Left lung (tissue), 10 donors: Measurements from ENCODE around the gene MPRIP. TPM values are rescaled to one million over a fixed set of nuclear protein-coding genes. Genes with fewer than 3 reads are reported as not detected.

Experiments used
- ATAC-seq: fragments of 200-7000 bp; cut with Tn5 transposase; one replicate; pipeline ENCODE4 v1.9.1; 2020; ENCODE audit warnings: moderate library complexity
- DNase-seq, 4 donors: peaks; one replicate each; pipeline ENCODE4 v3.0.0-alpha.2; 2013 to 2020
- H3K27ac ChIP-seq, 2 donors: fragments of 200-600 bp; sonication (generic) in 1 of 2; one replicate each; pipeline versions ENCODE4 v1.5.0 to v1.8.0; 2020 to 2021
- H3K27me3 ChIP-seq, 2 donors: fragments of 200-600 bp; sonication (generic) in 1 of 2; one replicate each; pipeline versions ENCODE4 v1.5.0 to v1.8.0; 2020 to 2021
- H3K36me3 ChIP-seq, 2 donors: fragments of 200-600 bp; sonication (generic) in 1 of 2; one replicate each; pipeline versions ENCODE4 v1.5.0 to v1.8.0; 2020 to 2021
- H3K4me1 ChIP-seq, 2 donors: fragments of 200-600 bp; one replicate each; pipeline ENCODE4 v1.8.0; 2021
- H3K4me3 ChIP-seq, 2 donors: fragments of 200-600 bp; sonication (generic) in 1 of 2; one replicate each; pipeline versions ENCODE4 v1.5.0 to v1.8.0; 2020 to 2021; ENCODE audit warnings: mild to moderate bottlenecking in 1 of 2
- H3K9me3 ChIP-seq, 2 donors: fragments of 200-600 bp; sonication (generic) in 1 of 2; one replicate each; pipeline versions ENCODE4 v1.5.0 to v1.8.0; 2020 to 2021
- intact Hi-C, 2 donors: fragments of 100-400 bp; cut with DNase I; formaldehyde crosslinking; loops; one replicate each; pipeline versions ENCODE4 v1.11.2 to v1.14.2; 2022
- polyA plus RNA-seq, 6 donors: library from polyadenylated mRNA; unstranded; fragments of 120-200 nt; gene quantifications; one replicate each; pipeline ENCODE4 v1.2.1, GENCODE V29; 2013; ENCODE audit not compliant: insufficient read length in 6 of 6
- total RNA-seq, 2 donors: library from RNA; stranded (reverse); fragmentation: NEBNext Ultra II Directional; extraction: Animal tissue kit (Norgen Biotek cat#: 25700); gene quantifications; one replicate each; pipeline ENCODE4 v1.2.1, GENCODE V29; 2021
- TF ChIP-seq, protein P1 (sequence below), 2 donors: fragments of 200-600 bp; sonication (generic) in 1 of 2; IDR thresholded peaks; one replicate each; pipeline versions ENCODE4 v1.5.0 to v1.8.0; 2021; ENCODE audit warnings: antibody characterized with exemption in 2 of 2
- donor health status: DM: no; HTN: yes; CAD: no.
- donor health status: DM: no; HTN: no; CAD: no.

The MPRIP gene
- total and polyA plus RNA-seq, 8 donors: 221 to 338 (median 257) TPM

DNA sequence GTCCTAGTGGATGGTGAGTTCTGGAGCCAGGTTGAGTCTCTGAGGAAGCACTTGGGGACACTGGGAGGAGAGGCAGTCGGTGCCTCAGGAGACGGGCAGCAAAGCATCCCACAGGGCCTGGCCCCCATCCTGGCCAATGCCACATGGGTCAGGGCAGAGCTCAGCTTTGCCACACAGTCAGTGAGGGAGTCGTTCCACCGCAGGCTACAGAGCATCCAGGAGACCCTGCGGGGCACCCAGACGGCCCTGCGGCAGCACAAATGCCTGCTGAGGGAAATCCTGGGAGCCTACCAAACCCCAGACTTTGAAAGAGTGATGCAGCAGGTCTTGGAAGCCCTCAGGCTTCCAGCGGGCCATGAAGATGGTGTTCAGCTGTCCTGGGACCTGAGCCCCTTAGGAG is 124.2 kb downstream of the MPRIP start:
- no peaks in the 10 kb centered on the region for H3K9me3 ChIP-seq
- H3K27ac ChIP-seq: no peak overlapping the region
- peak in 1 of 4 donors; percentile 41 for DNase-seq
- ATAC-seq: no peak
- intact Hi-C loops: no loop called here
- peaks cover 7 to 12% of the 10 kb centered on the region in 2 donors for H3K4me1 ChIP-seq
- no peak overlapping the region for H3K4me3 ChIP-seq
- H3K36me3 ChIP-seq: peaks cover 0 to 89% of the 10 kb centered on the region in 2 donors
- TF ChIP-seq, protein P1, sequence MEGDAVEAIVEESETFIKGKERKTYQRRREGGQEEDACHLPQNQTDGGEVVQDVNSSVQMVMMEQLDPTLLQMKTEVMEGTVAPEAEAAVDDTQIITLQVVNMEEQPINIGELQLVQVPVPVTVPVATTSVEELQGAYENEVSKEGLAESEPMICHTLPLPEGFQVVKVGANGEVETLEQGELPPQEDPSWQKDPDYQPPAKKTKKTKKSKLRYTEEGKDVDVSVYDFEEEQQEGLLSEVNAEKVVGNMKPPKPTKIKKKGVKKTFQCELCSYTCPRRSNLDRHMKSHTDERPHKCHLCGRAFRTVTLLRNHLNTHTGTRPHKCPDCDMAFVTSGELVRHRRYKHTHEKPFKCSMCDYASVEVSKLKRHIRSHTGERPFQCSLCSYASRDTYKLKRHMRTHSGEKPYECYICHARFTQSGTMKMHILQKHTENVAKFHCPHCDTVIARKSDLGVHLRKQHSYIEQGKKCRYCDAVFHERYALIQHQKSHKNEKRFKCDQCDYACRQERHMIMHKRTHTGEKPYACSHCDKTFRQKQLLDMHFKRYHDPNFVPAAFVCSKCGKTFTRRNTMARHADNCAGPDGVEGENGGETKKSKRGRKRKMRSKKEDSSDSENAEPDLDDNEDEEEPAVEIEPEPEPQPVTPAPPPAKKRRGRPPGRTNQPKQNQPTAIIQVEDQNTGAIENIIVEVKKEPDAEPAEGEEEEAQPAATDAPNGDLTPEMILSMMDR (IDR thresholded peaks at IDR 0.05): no peak
- H3K27me3 ChIP-seq: no peaks in the 10 kb centered on the region

DNA sequence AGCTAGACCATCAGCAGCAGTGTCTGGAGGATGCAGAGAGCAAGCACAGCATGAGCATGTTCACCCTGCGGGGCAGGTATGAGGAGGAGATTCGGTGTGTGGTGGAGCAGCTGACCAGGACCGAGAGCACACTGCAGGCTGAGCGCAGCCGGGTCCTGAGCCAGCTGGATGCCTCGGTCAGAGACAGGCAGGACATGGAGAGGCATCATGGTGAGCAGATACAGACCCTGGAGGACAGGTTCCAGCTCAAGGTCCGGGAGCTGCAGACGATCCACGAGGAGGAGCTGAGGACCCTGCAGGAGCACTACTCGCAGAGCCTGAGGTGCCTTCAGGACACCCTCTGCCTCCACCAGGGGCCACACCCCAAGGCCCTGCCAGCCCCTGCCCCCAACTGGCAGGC is 125.1 kb downstream of the MPRIP start:
- intact Hi-C loops: no loop called here
- H3K27ac ChIP-seq: no peak overlapping the region
- H3K27me3 ChIP-seq: no peaks in the 10 kb centered on the region
- no peak overlapping the region for H3K4me3 ChIP-seq
- peaks cover 7 to 19% of the 10 kb centered on the region in 2 donors for H3K4me1 ChIP-seq
- no peaks in the 10 kb centered on the region for H3K9me3 ChIP-seq
- TF ChIP-seq, protein P1 (IDR thresholded peaks at IDR 0.05): no peak
- ATAC-seq (no peak), DNase-seq (peak in 1 of 4 donors; percentile 43)
- H3K36me3 ChIP-seq: peaks cover 0 to 89% of the 10 kb centered on the region in 2 donors

DNA sequence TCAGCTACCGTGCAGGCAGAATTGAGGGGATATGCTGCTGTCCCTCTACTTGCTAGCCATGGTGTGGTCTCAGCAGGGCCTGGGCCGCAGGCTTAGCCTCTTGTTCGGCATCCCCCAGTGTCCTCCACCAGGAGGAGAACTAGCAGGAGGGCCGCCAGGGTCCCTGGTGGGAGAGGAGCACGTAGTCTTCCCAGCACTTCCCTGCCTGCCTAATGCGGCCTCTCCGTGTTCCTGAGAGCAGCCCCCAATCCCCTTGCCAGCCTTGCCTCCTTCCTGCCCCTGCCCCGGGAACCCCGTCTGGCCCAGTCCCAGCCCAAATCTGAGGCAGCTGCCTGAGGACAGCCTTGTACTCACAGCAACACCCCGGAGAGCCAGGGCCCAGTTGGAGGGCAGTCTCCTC is 125.7 kb downstream of the MPRIP start:
- Histone ChIP-seq H3K27me3 (no peaks in the 10 kb centered on the region), H3K9me3 (no peaks in the 10 kb centered on the region), H3K36me3 (peaks cover 0 to 89% of the 10 kb centered on the region in 2 donors), H3K4me3 (no peak overlapping the region), H3K4me1 (peaks cover 7 to 25% of the 10 kb centered on the region in 2 donors), H3K27ac (no peak overlapping the region)
- DNase-seq (peak in 1 of 4 donors; percentile 59), ATAC-seq (no peak)
- TF ChIP-seq, protein P1 (IDR thresholded peaks at IDR 0.05): no peak
- intact Hi-C loops: no loop called here

DNA sequence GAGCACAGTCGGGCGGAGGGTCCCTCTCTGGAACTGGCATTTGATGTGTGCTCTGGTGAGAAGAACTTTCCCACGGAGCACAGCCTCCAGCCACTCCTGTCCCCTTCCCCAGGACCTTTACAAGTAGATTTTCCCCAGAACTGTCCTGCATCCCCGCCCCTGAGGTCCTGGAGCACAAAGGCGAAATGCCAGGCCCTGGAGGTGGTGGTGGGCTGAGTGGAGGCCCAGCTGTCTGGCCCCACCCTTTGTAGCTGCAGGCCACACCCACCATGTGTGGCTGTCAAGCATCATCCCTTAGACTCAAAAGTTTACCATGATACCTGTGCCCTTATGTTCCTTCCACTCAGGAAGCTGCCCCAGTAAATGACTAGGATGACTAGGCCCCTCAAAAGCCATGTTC is 126.1 kb downstream of the MPRIP start:
- peaks cover 0 to 89% of the 10 kb centered on the region in 2 donors for H3K36me3 ChIP-seq
- ATAC-seq (no peak), DNase-seq (no peak)
- no peaks in the 10 kb centered on the region for H3K9me3 ChIP-seq
- TF ChIP-seq, protein P1 (IDR thresholded peaks at IDR 0.05): no peak
- H3K27ac ChIP-seq: no peak overlapping the region
- intact Hi-C loops: no loop called here
- H3K27me3 ChIP-seq: no peaks in the 10 kb centered on the region
- H3K4me1 ChIP-seq: peaks cover 7 to 28% of the 10 kb centered on the region in 2 donors
- H3K4me3 ChIP-seq: no peak overlapping the region

DNA sequence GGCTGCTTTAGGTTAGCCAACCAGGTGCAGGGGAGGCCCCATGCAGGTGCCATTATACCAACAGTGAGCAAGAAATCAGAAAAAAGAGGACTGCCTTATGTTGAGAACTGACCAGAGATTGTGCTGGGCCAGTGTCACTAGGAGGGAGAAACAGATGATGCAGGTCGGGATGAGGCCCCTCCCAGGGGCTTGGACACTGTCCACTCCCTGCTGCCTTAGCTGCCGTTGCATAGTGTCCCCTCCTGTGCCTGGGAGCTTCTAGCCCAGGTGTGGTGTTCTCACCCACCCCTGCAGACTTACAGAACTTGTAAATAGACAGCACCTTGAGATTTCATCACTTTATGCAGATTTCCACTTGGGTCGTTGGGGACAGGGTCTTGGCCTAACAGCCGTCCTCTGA is 127.1 kb downstream of the MPRIP start:
- TF ChIP-seq, protein P1 (IDR thresholded peaks at IDR 0.05): no peak
- Histone ChIP-seq H3K36me3 (peaks cover 0 to 89% of the 10 kb centered on the region in 2 donors), H3K27me3 (no peaks in the 10 kb centered on the region), H3K27ac (no peak overlapping the region), H3K9me3 (no peaks in the 10 kb centered on the region), H3K4me3 (no peak overlapping the region), H3K4me1 (peaks cover 7 to 28% of the 10 kb centered on the region in 2 donors)
- ATAC-seq (no peak), DNase-seq (no peak)
- intact Hi-C loops: no loop called here
